GM23248 (cell line): ENCODE measurements around the gene ZFP36.

Experiments used
- EZH2 ChIP-seq: fragments of 200-600 bp; sonication (generic); IDR thresholded peaks from 2 replicates; pipeline ENCODE4 v1.6.1; 2018; ENCODE audit warnings: antibody characterized with exemption, mild to moderate bottlenecking; ENCODE audit not compliant: insufficient read depth, poor library complexity, severe bottlenecking
- EZH2phosphoT487 ChIP-seq: fragments of 200-600 bp; sonication (generic); IDR thresholded peaks from 2 replicates; pipeline ENCODE4 v1.6.1; 2018; ENCODE audit warnings: antibody characterized with exemption, moderate library complexity, mild to moderate bottlenecking, low read depth; ENCODE audit not compliant: insufficient read depth

GRCh38 chr19:39365531-39365930, 41.1 kb upstream of the ZFP36 start:
- TF ChIP-seq EZH2 (no peak), EZH2phosphoT487 (no peak)
